Measurements from ENCODE around the gene CTNNA2.

The CTNNA2 gene

DNA sequence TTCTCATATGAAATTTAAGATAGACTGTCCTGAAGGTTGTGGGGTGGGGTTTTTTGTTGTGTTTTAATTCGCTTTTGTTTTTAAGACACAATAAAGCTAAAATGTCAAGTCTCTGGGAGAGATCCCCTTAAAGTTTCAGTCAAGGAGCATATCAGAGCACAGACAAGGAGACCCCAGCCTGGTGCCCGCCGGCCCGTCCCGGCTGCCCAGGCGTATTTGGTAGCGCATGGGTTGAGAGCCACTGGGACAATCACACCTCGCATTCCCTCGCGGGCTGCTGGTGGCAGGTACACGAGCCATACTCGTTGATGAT lies 789.1 kb downstream of the CTNNA2 start:
- no peak for FAIRE-seq

DNA sequence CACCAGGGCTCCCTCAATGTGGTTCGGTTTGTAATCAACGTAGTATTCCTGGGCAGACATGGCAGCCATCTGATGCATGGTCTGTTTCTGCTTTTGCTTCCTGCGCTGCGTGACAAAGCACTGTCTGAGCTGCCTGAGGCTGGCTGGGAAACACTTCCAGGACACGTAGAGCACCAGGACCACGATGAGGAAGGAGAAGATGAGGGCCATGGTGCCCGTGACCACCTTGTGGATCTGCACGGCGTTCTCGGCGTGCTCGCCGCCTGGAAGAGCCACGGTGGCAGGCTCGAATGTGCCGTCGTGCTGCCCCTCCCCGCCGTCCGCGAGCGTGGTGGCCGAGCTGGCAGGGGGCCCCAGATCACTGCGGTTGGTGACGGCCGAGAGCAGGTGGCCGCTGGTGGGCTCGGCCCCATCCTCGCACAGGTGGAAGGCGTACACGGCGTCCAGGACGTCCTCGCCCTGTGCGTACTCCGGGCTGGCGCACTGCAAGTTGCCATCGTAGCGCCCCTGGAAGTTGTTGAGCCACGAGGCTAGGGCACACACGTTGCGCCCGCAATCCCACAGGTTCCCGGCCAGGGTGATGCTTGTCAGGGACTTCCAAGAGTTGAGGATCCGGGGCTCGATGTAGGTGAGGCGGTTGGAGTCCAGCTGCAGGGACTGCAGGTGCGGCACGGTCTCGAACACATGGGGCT lies 789.6 kb downstream of the CTNNA2 start:
- no peak for FAIRE-seq

DNA sequence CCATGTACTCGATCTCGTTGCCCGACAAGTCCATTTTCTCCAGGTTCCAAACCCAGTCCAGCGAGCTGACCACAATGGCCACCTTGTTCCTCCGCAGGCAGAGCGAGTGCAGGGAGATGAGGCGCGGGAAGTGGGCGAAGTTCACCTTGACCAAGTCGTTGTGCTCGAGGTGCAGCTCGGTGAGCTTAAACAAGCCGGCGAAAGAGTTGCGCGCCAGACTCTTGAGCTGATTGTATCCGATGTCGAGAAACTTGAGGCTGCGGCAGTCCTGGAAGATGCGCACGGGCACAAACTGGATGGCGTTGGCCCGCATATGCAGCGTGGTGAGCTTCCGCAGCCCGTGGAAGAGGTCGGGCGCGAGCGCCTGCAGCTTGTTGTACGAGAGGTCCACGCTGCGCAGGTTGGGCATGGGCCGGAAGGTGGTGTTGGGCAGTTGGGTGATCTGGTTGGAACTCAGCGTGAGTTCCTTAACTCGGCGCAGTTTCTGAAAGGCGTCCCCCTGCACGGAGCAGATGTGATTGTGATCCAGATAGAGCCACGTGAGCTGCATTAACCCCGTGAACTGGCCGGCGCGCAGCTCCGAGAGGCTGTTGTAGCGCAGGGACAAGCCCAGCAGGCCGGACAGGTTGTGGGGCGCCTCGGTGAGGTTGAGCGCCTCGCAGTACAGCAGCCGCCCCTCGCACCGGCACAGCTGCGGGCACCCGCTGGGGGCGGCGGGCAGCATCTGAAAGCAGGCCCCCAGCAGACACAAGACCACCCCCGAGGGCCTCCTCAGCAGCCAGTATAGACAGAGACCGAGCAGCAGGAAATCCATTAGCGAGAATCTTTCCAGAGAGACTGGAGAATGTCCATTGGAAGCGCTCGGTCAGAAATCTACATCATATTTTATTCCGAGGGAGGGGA lies 790.4 kb downstream of the CTNNA2 start:
- no peak for FAIRE-seq

DNA sequence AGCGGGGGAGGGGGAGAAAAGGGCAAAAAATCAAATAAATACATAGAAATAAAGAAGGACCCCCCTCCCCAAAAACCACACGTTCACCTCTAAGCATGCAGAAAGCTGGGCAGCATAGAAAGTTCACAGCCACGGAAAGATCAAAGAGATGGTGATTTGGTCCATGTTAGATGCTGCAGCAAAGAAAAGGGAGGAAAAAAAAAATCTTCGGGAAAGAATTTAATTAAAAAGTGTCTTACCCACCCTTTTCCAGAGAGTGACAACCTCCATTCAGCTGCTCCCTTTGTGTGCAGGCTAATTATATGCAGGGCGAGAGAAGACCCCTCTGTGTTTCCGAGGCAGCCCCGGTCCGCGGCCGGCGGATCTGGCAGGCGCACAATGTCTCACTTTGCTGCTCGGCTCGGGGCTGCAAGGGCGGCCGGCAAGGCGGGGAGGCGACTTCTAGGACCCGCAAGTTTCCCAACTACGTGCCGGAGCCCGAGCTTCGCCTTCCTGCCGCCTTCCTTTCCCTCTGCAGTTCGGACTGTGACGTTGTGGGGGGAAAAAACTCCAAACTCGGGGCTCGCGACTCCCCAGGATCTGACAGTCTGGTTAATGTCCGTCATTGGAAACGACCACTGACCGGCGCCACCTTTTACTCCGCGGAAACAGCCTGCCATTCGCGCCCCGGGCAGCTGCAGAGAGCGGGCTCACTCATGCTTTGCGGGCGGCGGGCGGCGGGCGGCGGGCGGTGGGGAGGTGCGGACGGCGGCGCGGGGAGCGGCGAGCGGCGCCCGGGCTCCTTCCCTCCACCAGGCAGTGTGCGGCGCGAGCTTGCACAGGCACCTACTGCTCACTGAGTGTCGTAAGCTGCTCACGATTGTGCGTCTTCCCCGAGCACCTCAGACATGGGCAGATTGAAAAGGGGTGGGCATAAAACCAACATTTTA lies 791.3 kb downstream of the CTNNA2 start, which contains the start of gene LRRTM1:
LRRTM1 (minus strand) TSS at position 844 of the 929 bp plus-strand sequence. CDS start 933 bp downstream, outside the sequence.
- no peak for FAIRE-seq

DNA sequence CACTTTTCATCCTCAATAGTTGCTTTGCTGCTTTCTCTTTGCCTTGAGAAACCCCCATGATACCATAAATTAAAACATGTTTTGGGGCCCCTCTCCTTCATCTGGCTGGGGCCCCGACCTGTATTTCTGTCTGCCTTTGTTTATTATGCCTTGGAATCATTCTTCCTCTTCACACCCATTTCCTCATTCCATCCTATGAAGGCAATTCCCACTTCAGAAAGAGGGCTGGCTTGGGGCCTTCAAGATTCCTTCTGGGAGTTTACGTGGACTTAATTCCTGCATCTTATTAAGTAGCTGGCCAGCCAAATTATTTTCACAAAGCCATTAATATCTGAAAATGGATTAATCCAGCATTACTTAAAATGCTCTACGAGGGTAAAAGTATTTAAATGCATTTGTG lies 798.5 kb downstream of the CTNNA2 start:
- FAIRE-seq, result no peak

DNA sequence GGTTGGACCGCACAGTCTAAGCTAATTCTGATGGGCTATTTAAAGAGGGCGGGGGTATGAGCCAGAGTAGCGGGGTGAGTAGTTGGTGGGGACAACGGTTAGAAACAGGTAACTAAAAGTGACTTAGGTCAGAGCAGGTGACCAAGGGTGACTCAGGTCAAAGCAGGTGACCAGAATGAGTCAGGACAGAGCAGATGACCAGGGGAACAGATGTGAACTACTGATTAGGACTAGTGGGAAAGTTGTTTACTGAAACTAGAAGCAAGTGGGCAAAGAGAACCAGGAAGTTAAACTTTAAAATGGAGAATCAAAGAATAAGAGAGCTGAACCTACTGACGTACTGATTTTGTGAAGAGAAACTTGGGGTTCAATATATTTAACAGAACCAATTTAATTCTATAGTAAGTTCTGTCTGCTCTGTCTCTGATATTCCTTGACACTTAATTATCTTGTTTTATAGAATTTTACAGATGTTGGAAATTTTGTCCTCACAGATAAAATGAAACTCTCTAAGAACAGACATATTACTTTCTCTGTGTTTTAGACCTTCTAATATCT lies 799.5 kb downstream of the CTNNA2 start:
- FAIRE-seq, result no peak

DNA sequence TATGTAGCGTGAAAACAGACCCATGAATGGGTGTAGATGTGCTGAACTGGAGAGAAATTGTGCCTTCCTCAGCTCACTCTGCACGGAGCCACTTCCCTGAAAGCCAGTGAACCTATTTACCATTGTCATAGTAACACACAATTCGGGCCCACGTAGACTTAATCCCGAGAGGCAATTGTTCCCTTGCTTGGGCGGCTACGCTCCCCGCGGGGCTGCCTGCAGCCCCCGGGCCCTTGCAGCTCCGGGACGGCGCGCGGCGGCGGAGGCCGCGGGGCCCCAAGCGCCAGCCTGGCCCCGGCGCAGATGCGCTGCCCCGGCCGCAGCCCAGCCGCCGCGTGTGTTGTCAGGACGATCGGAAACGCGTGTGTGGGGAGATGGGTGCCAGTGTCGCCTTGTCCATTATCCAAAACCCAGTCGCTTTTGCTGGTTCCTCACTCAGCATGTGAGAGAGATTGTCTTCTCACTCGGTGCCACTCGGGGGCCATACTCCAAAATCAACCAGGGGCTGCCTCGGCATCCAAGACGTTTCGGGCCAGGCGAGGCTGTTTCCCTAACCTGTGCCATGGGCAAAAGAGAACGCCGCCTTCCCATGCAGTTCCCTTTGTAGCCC lies 809.6 kb downstream of the CTNNA2 start:
- FAIRE-seq, result no peak

DNA sequence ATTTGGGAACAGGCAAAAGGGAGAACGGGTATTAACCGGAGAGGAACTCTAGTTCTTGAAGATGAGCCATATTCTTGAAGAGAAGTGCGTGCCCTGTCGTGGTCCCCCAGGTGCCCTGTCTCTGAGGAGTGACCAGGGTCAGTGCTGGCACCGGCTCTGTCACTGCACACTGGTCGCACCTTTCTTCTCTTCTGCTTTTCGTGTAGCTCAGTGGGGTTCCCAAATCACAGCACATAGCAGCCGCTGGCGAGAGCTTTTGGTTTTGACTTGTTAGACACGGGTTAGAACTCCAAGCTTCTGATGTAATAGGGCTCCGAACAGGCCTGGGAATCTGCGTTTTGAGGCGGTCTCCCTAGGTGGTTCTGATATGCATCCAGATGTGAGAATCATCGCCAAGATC lies 810.1 kb downstream of the CTNNA2 start:
- no peak for FAIRE-seq

DNA sequence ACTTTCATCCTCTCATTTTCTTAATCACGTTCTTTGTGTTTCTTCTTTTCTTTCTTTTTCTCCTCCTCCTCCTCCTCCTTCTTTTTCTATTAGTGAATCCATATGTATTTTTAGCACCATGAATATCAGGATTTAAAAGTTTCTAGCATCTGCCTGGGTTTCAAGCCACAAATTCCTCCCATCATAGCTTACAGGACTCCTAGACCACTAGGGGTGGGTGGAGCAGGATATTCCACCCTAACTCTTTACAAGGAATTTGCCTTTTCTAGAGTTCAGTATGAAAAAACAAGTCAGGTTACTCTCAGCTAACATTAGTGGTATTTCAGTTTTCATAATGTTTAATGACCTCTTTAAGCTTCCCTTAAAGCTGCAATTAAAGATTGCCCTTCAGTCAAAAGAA lies 810.8 kb downstream of the CTNNA2 start:
- FAIRE-seq, result no peak

DNA sequence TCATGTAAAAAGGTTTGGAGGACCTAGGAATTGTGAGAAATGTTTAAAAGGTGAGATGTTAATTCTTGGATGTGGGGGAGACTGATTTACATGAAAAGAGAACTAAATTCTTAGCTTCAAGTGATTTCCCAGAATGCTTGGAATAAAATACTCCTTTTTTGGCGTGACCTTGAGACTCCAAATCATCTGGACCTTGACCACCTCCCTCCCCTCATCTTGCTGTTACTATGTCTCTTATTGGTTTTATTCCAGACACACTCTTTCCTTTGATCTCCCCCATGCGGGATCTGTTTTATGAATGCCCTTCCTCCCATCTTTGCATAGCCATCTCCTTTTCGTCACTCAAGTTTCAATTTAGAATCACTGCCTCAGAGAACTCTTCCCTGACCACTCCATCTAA lies 811.7 kb downstream of the CTNNA2 start:
- no peak for FAIRE-seq

DNA sequence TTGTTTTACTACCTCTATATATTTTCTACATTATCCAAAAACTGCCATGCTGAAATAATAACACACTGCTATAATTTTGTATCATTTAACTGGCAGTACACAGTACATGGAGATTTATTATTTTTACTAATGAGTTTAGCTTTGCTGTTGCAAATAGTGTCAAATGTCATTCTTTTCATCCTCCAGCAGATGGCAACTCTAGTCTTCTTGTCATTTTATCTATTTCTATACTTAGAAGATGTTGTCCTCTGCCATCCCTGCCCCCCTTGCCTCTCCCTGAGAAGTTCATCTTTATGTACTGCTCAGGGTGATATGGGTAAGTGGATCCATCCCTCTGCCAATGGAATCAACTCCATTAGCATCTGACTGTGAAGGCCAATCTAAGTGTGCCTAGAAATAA lies 813.4 kb downstream of the CTNNA2 start:
- FAIRE-seq, result peak; percentile 79

DNA sequence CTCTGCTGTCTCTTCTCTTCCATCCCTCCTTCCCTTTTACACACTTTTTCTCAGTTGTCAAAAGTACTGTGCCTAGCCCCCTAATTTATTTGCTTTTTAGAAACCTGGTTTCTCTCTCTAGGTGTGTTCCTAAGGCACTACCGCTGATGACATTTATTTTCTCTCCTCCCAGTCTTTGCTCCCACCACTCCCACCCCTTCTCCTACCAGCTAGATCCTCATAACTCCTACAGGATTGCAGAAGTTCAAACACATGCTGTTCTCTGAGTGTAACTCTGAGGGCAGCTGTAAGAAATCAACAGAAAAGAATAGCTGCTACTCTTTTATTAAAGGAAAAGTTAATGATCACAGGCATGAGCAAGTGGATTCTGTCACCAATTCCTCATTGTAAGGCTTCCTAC lies 814.0 kb downstream of the CTNNA2 start:
- FAIRE-seq, result no peak

DNA sequence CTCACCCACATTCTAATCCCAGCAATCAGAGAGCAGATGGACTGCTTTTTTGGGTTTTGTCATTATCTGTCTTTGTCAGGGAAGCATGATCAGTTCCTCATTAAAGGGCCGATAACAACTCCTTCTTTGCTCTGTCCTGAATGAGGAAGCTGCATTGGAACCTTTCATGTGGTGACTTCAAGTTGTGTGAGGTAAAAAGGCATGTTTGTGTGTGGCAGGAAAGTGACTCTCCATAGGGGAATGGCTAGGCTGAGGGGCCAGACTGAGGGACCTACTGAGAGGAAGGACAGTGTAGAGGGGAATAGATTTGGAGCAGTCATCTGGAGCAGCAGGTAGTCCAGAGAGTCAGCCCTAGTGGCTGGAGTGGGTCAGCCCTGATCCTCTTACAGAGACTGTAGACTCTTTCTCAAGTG lies 815.3 kb downstream of the CTNNA2 start:
- no peak for FAIRE-seq

DNA sequence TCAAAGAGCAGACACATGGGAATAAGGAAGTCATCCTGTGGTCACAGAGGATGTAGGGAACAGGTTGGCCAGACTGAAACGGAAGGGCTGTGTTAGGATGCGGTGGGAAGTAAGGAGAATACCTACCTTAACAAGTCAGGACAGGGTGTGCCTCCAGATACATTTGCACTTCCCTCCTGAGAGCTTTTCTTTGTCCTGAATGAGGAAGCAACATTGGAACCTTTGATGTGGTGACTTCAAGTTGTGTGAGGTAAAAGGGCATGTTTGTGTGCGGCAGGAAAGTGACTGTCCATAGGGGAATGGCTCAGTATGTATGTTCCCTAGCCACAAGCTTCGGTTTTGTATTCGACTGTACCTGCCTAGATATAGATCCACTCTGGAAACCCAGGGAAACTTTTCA lies 816.6 kb downstream of the CTNNA2 start:
- no peak for FAIRE-seq

DNA sequence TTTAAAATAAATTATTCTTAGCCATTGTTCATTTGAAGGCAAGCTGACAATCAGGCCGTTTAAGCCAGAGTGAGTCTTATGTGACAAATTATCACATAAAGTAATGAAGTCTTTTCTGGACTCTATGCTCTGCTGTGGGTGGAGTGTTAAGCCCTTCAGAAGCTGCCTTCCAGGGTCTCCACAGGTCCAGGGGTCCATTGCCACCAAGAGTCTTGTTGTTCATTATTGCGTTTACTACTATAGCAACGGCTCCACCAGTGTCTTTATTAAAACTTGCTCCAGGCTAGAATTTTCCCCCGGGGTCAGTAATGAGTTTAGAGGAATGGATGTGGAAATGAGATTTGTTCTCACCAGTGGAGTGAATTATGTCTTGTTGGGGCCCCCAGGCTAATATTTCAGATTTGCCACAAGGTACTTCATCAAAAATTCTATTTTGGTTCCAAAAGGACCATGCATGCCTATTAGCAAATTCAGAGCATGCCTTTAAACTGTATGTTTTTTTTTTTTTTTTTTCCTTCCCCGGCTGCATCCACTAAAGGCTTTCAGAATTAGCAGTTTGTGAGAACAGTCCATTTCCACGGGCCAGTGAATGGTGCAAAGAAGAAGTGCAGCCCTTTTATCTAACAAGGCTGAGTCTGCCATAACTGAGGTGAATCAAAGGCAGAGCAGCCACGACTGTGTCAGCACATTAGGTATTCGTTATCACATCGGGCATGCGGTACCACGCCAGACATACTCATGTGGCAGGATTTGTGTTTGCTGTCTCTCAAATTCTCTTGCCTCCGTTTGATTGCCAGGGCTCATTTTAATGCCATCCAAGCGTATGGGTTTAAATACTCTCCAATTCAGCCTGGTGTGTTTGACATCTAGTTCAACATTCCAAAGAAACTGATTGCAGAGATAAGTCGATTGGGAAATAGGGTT lies 817.9 kb downstream of the CTNNA2 start:
- FAIRE-seq, result no peak

DNA sequence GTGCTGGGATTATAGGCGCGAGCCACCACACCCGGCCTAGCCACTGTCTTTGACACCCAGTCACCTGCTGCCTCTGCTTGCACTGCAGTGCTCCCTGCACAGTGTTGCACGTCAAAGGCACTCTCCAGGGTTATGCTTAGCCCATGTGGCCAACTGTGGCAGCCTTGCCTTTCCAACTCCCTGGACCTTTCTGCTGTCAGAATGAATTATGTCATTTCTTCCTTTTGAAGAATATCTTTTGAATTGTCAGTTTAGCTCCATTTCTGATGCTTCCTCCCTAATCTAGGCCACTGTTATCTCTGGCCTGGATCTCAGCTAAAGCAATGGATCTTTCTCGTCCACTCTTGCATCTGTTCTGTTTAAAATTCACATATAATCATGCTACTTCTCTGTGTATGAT lies 821.0 kb downstream of the CTNNA2 start:
- no peak for FAIRE-seq

DNA sequence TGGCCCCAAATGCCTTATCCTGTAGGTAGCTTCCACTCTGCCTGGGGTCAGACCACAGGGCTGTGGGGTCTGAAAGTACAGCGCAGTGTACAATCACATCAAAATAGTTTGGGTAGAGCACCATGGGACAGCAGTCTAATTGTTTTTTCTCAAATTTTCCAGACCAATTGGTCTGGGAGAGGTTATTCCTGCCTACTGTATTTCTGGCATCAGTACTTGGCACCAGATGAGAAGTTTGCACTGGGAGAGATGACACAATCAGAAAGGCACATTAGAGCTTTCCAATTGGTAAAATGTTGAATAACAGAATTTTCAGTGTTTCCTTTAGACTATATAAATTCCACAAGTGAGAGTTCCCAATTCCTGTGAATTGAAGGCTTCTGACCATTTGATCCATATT lies 822.6 kb downstream of the CTNNA2 start:
- FAIRE-seq, result no peak

DNA sequence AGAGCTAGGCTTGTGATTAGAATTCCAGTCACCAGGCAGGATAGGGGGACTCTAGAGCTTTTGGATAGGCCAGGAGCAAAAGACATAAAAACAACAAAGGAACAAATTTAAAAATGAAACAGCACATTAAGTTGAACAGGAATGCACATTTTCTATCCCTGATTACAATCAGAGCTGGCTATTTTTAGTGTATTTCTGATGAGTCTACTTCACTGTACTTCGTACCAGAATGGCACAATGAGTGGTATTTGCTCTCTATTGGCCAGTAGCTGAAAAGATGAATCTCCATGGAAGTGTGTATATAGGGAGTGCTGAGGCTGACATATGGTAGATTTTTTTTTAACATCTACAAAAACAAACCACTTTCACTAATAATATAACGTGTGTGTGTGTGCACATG lies 825.9 kb downstream of the CTNNA2 start:
- no peak for FAIRE-seq

DNA sequence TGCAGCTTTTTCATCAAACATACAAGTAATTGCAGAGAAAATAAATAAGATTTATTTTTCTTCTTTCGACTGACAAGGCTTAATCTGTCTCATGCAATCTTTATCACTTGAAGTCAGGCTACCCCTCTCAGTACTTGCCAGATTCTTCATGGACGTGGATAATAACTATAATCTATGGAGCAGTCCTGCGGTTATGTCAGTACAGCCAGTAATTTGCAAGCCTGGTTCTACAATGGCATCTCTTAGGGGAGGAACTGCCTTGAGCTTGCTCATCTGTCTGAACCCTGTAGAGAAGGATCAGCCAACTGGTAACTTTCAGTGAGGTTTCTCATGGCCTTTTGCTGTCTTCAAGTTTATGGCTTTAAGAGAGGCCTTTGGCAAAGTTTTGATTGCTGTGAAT lies 827.2 kb downstream of the CTNNA2 start:
- FAIRE-seq, result no peak

DNA sequence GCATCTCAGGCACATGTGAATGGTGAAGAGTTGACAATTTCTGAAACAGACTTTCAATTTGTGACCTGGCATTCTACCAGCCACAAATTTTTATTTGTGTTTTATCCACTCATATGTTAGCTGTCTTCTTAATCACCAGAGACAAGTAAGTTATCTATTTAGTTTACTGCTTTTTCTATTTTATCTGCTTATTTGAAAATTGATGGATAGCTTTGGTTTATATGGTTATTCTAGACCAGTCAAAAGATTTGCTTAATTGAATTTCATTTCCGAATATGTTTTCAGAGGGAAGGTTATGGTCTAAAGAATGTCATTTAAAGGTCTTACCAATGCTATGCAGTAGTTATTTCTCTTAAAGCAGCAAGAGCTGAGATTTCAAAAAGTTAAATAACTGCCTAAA lies 835.2 kb downstream of the CTNNA2 start:
- FAIRE-seq, result no peak

DNA sequence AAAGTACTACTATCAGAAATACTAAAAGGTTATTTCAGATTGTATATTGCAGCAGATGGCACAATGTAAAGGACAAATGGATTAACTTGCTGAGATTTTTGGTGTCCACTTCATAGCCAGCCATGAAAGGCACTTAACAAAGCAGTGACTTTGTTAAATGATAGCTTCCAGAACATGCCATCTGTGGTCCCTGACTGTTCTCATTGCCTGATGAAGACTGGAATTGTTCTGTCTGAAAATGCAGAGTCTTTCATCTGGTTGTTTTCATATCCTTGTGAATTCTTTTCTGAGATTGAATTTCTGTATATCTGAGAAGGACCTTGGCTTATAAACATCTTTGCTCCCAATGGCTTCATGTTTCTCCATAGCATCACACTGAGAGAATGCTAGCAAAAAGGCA lies 836.1 kb downstream of the CTNNA2 start:
- FAIRE-seq, result no peak
